HG03439 (cell line): ENCODE results near the gene FAM83B.

Experiments
- ATAC-seq: cut with Tn5 transposase; IDR thresholded peaks from one replicate; pipeline ENCODE4 v1.9.1; 2021; ENCODE audit warnings: mild to moderate bottlenecking, moderate library complexity; ENCODE audit not compliant: unreplicated experiment

Gene FAM83B

GRCh38 chr6:54893818-54894217 lies 47.2 kb downstream of the FAM83B start:
- no peak for ATAC-seq

- no peak for ATAC-seq
Observed at GRCh38 chr6:54896302-54896701, 49.7 kb downstream of the FAM83B start.

- ATAC-seq = no peak
Observed at GRCh38 chr6:54897462-54898189, 51.1 kb downstream of the FAM83B start.

- no peak for ATAC-seq
Observed at GRCh38 chr6:54898767-54899166, 52.2 kb downstream of the FAM83B start.

GRCh38 chr6:54899442-54899841 lies 52.9 kb downstream of the FAM83B start:
- ATAC-seq = no peak

- no peak for ATAC-seq
Observed at GRCh38 chr6:54899986-54900385, 53.4 kb downstream of the FAM83B start.

GRCh38 chr6:54900666-54901065 lies 54.1 kb downstream of the FAM83B start:
- ATAC-seq = no peak

- ATAC-seq = no peak
Observed at GRCh38 chr6:54903884-54904283, 57.3 kb downstream of the FAM83B start.

GRCh38 chr6:54907355-54907754 lies 60.8 kb downstream of the FAM83B start:
- ATAC-seq = no peak

GRCh38 chr6:54909184-54909583 lies 62.6 kb downstream of the FAM83B start:
- ATAC-seq = no peak

GRCh38 chr6:54910431-54910884 lies 63.9 kb downstream of the FAM83B start:
- no peak for ATAC-seq

GRCh38 chr6:54910921-54911320 lies 64.3 kb downstream of the FAM83B start:
- ATAC-seq = no peak

- ATAC-seq = no peak
Observed at GRCh38 chr6:54913211-54913610, 66.6 kb downstream of the FAM83B start.

- ATAC-seq = no peak
Observed at GRCh38 chr6:54916858-54917257, 70.3 kb downstream of the FAM83B start.

- no peak for ATAC-seq
Observed at GRCh38 chr6:54920628-54921027, 74.1 kb downstream of the FAM83B start.

GRCh38 chr6:54921891-54922290 lies 75.3 kb downstream of the FAM83B start:
- no peak for ATAC-seq

GRCh38 chr6:54929245-54929909 lies 82.8 kb downstream of the FAM83B start:
- ATAC-seq = no peak

- ATAC-seq = no peak
Observed at GRCh38 chr6:54932622-54933021, 86.1 kb downstream of the FAM83B start.

GRCh38 chr6:54935739-54936138 lies 89.2 kb downstream of the FAM83B start:
- ATAC-seq = no peak

GRCh38 chr6:54937371-54937770 lies 90.8 kb downstream of the FAM83B start:
- ATAC-seq = no peak

GRCh38 chr6:54957698-54958097 lies 111.1 kb downstream of the FAM83B start:
- no peak for ATAC-seq

- ATAC-seq = no peak
Observed at GRCh38 chr6:54958446-54958845, 111.9 kb downstream of the FAM83B start.
